ENCODE data around the gene TRIM46.
"Not testable (repeated sequence)": the region's sequence is repeated elsewhere in the genome, so short reads cannot be mapped to it uniquely, and the experiment has no call there.

DNA sequence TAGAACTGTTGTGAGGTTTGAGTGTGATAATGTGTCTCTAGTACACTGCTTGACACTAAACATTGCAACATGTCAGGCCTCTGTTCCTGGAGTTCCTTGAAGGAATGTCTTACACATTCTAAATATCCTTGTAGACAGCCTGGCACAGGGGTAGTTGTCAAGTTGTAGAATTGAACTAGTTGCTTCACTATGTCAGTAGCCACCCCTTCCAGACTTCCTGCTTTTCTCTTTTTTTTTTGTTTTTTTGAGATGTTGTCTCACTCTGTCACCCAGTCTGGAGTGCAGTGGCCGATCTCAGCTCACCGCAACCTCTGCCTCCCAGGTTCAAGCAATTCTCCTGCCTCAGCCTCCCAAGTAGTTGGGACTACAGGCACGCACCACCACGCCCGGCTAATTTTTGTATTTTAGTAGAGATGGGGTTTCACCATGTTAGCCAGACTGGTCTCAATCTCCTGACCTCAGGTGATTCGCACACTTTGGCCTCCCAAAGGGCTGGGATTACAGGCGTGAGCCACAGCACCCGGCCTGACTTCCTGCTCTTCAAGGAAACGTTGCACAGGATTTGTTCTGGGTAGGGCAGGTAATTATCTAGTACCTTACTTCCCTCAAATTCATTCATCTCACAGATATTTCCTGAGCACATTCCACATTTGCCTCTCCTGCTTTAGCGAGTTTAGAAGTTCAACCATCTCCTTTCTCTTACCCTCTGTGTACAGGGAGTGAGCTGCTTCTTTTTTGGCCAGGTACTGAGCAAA lies 46.7 kb downstream of the TRIM46 start:
- not testable (repeated sequence) for TF ChIP-seq CTCF, EP300 (IDR thresholded peaks at IDR 0.05)

All from sigmoid colon (tissue), 4 donors.